VCaP (cell line): ENCODE measurements around the gene PTGS1.
A peak's percentile ranks its signal among the peaks of the same experiment; 100 is the strongest.

ENCODE experiments used
- H3K27ac ChIP-seq: fragments of 450-650 bp; 2 replicates; pipeline ENCODE4 v1.5.1; 2017
- CTCF ChIP-seq: fragments of 450-650 bp; conservative IDR thresholded peaks from 2 replicates; pipeline ENCODE4 v1.5.1; 2017; ENCODE audit warnings: mild to moderate bottlenecking, moderate library complexity

Gene PTGS1

GRCh38 chr9:122338536-122338935, 32.3 kb upstream of the PTGS1 start:
- no peak for TF ChIP-seq CTCF
- no peak overlapping the region for H3K27ac ChIP-seq

- TF ChIP-seq CTCF = no peak
- H3K27ac ChIP-seq = no peak overlapping the region
Observed at GRCh38 chr9:122338994-122339393, 31.8 kb upstream of the PTGS1 start.

- no peak overlapping the region for H3K27ac ChIP-seq
- TF ChIP-seq CTCF = no peak
Observed at GRCh38 chr9:122339579-122339978, 31.2 kb upstream of the PTGS1 start.

- TF ChIP-seq CTCF = no peak
- no peak overlapping the region for H3K27ac ChIP-seq
Observed at GRCh38 chr9:122340161-122340560, 30.7 kb upstream of the PTGS1 start.

- TF ChIP-seq CTCF = no peak
- no peak overlapping the region for H3K27ac ChIP-seq
Observed at GRCh38 chr9:122342323-122343050, 28.3 kb upstream of the PTGS1 start.

- peak overlapping the region; percentile 61 for H3K27ac ChIP-seq
- 0 out of 2 replicates have a peak, but pooled peaks have one; percentile 7 for TF ChIP-seq CTCF
Observed at GRCh38 chr9:122346478-122347347, 24.1 kb upstream of the PTGS1 start.
